HG02763 (cell line): Measurements from ENCODE around the gene FADS2.
"Not testable (repeated sequence)": the region's sequence is repeated elsewhere in the genome, so short reads cannot be mapped to it uniquely, and the experiment has no call there.

Experiments used
- ATAC-seq: cut with Tn5 transposase; IDR thresholded peaks from one replicate; pipeline ENCODE4 v1.9.1; 2021; ENCODE audit warnings: mild to moderate bottlenecking, moderate library complexity; ENCODE audit not compliant: unreplicated experiment

FADS2 gene

DNA sequence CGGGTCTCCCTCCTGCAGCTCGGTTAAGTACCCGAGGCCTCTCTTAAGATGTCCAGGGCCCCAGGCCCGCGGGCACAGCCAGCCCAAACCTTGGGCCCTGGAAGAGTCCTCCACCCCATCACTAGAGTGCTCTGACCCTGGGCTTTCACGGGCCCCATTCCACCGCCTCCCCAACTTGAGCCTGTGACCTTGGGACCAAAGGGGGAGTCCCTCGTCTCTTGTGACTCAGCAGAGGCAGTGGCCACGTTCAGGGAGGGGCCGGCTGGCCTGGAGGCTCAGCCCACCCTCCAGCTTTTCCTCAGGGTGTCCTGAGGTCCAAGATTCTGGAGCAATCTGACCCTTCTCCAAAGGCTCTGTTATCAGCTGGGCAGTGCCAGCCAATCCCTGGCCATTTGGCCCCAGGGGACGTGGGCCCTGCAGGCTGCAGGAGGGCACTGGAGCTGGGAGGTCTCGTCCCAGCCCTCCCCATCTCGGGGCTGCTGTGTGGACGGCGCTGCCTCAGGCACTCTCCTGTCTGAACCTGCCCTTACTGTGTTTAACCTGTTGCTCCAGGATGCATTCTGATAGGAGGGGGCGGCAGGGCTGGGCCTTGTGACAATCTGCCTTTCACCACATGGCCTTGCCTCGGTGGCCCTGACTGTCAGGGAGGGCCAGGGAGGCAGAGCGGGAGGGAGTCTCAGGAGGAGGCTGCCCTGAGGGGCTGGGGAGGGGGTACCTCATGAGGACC lies 38.3 kb downstream of the FADS2 start:
- ATAC-seq: no peak

DNA sequence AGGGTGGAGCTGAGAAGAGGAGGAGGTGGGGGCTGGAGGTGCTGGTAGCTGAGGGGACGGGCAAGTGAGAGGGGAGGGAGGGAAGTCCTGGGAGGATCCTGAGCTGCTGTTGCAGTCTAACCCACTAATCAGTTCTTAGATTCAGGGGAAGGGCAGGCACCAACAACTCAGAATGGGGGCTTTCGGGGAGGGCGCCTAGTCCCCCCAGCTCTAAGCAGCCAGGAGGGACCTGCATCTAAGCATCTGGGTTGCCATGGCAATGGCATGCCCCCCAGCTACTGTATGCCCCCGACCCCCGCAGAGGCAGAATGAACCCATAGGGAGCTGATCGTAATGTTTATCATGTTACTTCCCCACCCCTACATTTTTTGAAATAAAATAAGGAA lies 38.9 kb downstream of the FADS2 start:
- ATAC-seq: no peak

DNA sequence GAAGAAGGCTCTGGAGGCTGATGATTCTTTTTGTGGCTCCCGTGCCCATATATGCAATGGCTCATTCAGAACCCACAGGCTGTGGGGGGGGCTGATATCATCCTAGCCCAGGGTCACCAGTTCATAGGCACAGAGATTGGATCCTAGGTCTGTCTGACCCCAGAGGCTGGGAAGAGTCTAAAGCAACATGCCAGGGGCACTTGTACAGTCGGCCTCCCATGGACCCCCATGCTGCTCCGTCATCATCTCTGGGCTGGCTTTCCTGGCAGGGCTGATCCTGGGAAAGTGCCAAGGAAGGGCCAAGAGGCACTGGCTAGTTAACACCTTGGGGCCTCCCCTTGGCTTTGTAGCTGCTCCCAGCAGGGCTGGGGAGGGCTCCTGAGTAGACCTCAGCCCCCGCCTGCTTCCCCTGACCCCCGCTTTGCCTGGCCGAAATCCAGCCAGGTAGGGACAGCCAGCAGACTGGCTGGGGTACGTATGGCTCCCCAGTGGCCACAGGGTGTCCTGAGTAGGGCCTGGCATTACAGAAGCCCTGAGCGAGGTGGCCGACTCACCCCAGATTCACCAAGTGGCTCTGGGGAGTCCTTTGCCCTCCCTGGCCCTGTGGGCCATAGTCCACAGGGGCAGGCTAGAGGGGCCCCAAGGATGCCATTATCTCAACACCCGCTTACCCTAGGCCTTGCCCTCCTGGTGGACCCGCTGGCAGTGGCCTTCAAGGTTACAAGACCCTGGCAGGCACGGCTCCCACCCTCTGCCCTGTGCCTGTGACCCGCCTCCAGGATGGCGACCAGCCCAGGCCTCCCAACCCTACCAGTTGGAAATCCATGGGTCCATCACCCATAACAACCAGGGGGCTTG lies 40.7 kb downstream of the FADS2 start:
- no peak for ATAC-seq

DNA sequence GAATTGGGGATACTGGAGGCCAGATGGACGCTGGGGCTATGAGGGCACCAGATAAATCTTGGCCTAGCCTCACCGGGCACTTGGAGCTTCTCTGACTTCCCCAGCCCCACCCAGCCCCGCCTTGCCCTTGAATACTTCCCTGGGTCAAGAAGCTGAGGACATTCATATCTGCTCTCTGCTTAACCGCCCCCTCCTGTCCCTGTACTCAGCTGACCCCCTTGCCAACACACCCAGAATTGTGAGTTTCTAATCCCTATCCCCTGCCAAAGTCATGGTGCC lies 41.3 kb downstream of the FADS2 start:
- ATAC-seq: no peak

DNA sequence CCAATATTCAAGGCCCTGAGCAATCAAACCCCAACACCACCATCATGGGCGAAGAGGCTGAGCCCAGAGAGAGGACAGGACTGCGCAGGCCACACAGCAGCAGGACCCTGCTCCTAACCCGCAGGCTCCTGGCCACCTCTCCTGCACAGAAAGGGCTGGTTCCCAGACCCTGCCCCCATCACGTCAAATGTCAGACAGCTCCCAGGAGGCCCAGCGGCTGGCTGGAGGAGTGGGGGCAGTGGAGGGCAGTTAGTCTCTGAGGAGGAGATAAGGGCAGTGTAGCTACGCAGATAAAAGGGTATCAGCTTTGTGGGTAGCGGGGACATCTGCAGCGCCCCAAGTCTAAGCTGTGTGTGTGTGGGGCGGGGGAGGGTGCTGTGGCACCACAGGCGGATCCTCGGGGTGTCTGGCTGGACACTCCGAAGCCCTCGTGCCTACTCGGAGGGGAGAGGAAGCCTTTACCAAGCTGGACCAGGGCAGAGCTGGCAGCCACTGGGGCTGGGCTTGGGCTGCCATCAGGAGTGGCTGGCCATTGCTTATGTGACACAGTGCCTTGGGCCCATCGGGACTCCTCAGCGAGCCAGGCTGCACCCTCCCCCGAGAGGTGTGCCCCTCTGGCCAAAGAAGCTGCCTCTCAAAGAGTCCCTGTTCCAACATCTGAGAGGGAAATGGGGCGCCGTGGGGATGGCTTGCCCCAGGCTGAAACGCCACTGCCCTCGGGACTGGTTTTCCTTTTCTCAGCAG lies 41.8 kb downstream of the FADS2 start:
- ATAC-seq: no peak

DNA sequence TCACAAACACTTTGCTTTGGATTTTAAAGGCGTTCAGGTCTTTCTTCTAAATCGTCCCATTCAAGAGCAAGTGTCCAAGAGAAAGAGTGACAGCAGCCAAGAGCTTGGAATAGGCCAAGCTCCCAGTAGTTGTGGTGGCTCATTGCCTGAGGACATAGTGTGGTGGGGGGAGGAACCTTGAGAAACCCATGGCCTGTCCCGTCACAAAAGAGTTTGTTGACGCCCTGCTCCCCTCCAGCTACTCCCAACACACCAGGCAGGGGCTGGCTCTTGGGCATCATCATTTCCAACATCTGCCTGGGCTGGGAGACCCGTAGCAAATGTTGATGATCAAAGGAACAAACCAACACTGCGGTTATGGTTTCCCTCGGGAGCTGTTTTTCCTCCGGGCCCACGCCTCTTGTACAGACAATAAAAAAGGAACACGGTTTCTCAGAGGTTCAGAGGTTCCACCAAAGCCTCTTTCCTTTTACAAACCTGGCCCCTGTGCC lies 42.5 kb downstream of the FADS2 start:
- ATAC-seq: no peak

DNA sequence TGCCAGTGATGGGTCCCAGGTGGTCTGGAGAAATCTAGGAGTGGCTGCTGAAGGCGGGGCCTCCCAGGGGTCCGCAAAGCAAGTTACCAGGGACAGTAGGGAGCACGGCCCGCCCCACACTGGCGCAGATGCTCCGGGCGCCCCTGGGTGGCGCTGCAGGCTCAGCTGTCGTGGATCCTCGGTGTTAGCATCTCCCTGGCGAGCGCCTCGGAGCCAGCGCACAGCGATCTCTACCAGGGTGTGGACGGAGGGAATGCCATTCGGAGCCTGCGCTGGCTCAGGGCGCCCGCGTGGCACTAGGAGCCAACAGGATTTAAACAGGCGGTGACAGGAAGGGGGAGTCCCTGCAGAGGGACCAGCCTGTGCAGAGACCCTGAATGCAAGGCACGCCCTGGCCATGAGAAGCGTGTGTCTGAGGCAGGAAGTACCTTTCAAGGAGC lies 43.1 kb downstream of the FADS2 start:
- ATAC-seq: no peak

DNA sequence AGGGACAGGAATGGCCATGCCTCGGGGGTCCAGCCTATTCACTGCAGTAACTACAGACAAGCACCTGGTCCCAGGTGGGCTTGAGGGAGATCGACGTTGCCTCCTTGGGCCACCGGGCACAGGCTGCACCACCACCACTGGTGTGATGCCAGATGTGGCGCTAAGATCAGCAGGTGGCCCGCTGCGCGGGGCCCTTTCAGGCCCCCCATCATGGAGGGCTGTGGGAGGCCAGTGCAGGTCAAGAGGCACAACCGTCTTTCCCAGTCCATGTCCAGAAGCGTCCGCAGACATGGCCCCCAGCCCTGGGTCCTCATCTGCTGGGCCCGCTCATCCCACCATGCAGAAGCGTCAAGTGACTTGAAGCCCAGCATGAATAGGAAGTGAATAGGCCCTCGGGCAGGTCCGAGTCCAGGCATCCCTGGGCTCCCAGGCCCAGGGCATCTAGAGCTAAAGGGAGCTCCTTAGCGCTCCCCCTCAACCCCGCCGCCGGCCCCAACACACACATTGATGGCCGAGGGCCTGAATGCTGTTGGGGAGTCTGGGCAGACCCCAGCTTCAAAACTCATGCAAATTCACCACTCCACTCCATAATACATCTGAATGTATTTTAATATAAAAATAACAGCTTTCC lies 45.0 kb downstream of the FADS2 start:
- no peak for ATAC-seq

DNA sequence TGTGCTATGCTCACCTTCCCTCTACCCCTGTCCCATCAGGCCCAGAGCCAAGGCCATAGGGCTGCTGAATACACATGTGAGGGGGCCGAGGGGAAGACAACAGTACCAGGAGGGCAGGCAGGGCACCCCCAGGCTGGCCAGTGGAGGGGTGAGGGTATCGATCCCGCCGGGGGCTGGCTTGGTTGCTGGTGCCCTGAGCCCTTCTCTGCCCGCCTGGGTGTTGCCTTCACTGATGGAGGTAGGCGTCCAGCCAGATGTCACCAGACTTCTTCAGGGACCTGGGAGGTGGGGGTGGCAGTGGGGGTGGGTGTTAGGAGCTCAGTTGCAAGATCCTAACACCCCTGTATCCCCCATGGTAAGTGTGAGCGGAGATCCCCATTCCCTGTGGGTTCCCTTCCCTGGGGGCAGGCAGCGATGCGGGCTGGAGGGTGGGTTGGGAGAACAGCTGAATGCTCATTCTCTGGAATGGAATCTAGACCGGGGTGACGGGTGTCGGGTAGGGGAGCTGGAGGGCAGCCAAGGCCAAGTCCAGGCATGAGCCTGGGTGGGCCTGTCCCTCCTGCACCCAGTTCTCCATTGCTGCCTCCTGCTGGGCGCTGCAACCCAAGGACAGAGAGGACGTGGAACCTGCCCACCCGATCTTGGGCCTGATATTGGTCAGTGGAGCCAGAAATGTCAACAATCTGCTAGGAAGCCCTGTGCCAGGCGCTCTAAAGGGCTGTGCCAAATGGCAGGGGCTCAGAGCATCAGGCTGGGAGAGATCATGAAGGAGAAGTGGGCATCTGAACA lies 45.7 kb downstream of the FADS2 start:
- no peak for ATAC-seq

DNA sequence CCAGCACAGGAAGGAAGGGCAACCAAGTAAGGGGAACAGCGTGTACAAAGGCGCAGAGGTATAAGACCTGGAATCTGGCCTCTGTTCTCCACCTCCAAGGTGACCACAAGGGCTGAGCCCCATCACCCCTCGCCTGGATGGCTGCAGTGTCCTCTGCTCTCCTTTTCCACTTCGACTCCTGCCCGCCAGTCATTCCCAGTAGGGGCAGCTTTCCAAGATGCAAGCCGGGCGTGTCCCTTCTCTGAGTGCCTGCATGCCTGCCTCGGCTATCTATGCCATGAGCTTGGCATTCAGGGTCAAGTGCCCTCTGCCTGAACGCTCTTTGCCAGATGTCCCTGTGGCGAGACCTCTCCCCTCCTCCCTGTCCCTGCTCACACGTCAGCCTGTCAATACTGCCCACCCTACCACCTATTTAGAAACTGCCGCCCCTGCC lies 46.3 kb downstream of the FADS2 start:
- ATAC-seq: no peak

DNA sequence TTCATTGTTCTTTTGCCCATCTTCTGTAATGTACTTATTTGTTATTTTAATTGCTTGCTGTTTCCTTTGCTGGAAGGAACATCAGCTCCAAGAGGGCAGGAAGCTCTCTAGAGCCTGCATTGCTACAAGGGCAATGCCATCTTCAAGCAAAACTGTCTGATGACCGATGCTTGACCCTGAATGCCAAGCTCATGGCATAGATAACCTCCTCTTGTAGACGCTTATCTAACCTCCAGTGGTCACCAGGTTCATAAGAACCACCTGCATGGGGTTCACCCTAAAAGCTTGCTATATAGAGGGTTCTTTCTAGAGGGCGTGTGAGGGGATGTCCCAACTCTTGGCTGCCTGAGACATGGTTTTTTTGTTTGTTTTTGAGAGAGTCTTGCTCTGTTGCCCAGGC lies 46.8 kb downstream of the FADS2 start:
- no peak for ATAC-seq

DNA sequence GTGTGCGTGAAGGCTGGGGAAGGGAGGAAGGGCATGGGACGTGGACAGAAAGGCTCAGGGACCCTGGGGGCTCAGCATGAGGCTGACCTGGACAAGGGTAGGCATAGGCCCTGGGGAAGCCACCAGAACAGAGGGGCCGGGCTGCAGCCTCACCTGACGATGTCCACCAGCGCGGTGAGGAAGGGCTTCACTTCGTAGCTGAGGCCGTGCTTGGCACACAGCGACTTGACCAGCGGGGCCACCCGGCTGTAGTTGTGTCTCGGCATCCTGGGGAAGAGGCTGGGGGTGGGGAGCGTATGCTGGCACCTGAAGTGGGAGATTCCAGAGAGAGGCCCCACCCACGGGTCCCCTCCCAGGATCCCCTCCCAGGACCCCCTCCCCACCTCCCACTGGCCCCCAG lies 47.6 kb downstream of the FADS2 start:
- no peak for ATAC-seq

DNA sequence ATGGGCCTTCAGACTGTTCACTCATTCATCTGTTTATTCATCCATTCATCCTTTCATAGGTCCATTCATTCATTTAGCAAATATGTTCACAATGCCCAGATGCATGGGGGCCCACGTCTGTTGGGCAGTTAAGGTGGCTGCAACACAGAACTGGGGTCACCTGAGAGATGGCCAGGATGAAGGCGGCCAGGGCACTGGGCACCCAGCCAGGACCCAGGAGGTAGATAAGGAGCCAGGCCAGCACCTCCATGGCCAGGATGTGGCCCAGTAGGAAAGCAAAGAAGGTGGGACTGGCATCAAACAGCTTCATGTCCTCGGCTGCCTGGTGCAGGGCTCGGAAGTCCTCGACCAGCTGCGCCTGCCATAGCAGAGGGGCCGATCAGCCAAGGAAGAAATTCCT lies 51.1 kb downstream of the FADS2 start:
- ATAC-seq: no peak

DNA sequence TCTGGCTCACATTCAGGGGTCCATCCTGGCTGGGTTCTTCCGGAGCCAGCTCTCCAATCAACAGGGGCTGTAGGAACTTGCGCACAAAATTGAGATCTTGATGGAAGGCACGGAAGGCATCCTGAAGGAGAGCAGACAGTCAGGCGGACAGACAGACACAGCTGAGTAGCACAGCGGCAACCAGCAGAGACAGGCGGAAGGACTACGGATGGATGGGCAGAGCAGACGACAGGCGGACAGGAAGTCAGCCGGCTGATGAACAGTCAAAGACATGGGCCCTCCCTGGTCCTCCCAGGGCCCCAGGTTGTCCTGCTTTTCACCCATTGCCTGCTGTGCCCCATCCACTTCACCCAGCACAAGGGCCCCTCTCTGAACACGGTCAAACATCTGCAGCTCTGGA lies 51.9 kb downstream of the FADS2 start:
- no peak for ATAC-seq

DNA sequence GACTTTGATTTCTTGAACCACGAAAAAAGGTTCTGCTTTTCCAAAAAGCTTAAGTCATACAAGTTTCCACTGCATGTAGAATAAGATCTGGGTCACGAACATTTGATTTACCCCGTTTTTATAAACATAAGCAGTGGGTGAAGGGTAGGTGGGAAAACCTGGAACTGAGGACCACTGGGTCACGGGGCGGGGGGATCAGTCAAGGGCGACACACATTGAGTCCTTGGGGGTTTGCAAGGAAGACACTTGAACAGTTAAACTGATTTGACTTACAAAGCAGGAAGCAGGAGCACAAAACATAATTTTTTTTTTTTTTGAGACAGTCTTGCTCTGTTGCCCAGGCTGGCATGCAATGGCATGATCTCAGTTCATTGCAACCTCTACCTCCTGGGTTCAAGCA lies 52.4 kb downstream of the FADS2 start:
- ATAC-seq: no peak

DNA sequence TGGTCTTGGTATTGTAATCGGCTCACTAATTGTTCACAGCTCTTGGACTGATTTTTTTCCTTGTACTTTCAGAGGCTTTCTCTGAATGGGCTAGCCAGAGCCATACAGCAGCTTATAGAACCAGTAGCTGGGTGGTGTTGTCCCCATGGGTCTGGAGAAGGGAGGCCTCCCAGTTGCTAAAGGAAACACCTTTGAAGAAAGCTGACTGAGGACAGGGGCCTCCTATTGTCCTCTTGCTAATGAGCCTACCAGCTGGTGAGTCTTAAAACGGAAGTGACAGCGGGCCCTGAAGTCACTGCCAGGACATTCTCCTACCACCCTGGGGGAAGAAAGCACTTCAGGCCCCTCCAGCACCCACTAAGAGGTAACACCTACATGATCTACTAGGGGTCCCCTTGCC lies 53.3 kb downstream of the FADS2 start:
- no peak for ATAC-seq

DNA sequence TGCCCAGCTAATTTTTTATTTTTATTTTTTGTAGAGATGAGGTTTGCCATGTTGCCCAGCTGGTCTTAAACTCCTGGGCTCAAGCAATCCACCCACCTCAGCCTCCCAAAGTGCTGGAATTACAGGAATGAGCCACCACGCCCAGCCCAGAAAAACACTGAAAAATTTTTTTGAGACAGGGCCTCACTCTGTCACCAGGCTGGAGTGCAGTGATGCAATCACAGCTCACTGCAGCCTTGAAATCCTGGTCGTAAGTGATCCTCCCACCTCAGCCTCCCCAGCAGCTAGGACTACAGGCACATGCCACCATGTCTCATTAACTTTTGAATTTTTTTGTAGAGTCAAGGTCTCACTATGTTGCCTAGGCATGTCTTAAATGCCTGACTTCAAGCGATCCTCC lies 54.2 kb downstream of the FADS2 start:
- ATAC-seq: not testable (repeated sequence)

DNA sequence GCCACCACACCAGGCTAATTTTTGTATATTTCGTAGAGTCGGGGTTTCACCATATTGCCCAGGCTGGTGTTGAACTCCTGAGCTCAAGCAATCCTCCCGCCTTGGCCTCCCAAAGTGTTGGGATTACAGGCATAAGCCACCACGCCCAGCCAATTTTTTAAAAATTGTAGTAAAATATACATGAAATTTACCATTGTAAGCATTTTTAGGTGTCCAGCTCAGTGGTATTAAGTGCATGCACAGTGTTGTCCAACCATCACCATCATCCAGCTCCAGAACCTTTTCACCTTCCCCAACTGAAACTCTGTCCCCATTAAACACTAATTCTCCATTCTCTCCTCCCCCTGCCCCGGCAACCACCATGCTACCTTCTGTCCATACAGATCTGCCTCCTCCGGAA lies 54.8 kb downstream of the FADS2 start:
- ATAC-seq: no peak

DNA sequence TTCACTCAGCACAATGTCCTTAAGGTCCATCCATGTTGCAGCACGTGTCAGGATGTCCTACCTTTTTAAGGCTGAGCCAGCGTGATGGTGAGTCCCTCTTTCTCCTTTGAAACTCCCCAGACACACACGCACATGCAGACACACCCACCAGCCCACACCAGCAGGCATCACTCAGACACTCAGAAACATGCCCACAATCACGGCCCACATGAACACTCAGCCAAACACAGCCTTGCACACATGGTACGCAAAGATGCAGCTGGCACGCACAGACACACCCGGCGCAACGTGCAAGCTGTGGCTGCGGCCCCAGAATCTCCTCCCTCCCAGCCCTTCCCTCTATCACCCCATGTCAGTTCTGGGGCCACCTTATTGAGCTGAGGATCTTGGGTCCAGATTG lies 55.2 kb downstream of the FADS2 start:
- ATAC-seq: no peak

DNA sequence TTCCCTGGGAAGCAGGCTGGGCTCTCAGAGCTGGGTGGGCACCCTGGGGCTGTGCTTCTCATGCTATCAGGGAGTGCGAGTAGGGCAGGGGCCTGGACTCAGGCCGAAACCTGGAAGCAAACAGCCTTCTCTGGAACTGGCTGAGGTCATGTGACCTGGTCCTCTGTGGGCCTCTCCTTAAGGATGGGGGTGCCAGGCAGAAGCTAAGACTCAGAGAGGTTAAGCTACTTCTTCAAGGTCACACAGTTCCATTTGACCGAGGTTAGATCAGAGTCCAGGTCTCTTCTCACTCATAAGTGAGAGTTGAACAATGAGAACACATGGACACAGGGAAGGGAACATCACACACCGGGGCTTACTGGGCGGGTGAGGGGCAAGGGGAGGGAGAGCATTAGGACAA lies 55.8 kb downstream of the FADS2 start:
- no peak for ATAC-seq
